HepG2 (cell line): ENCODE measurements around the gene EFNA3. TPM values are rescaled to one million over a fixed set of nuclear protein-coding genes. Genes with fewer than 3 reads are reported as not detected.

ENCODE experiments used
- BHLHE40 ChIP-seq: IDR thresholded peaks from 2 replicates; pipeline ENCODE4 v1.6.1; 2011; ENCODE audit warnings: low read length, improper control_type of control experiment
- HDAC1 ChIP-seq: sonication (generic); formaldehyde crosslinking; IDR thresholded peaks from 2 replicates; pipeline ENCODE4 v1.5.1; 2020; ENCODE audit warnings: mild to moderate bottlenecking, missing genetic modification reagents
- KAT2B ChIP-seq: fragments of 150-350 bp; IDR thresholded peaks from 2 replicates; pipeline ENCODE4 v1.6.1; 2014; ENCODE audit warnings: low read depth, low read length, borderline replicate concordance
- KLF6 ChIP-seq: IDR thresholded peaks from 2 replicates; pipeline ENCODE4 v1.8.0; 2016; ENCODE audit warnings: missing biosample characterization, missing genetic modification reagents
- MAZ ChIP-seq, 2 experiments: sonication (generic) in 1 of 2; formaldehyde crosslinking in 1 of 2; IDR thresholded peaks; 2 replicates each; pipeline versions ENCODE4 v1.5.0 to v1.6.1; 2012 to 2020; ENCODE audit warnings: low read depth in 2 of 2, mild to moderate bottlenecking in 2 of 2, borderline replicate concordance in 1 of 2, improper control_type of control experiment in 1 of 2, low read length in 1 of 2, missing genetic modification reagents in 1 of 2, moderate library complexity in 1 of 2
- PHF20 ChIP-seq: sonication (generic); formaldehyde crosslinking; IDR thresholded peaks from 2 replicates; pipeline ENCODE4 v1.5.0; 2020; ENCODE audit warnings: mild to moderate bottlenecking, missing genetic modification reagents
- PRDM10 ChIP-seq: sonication (generic); formaldehyde crosslinking; IDR thresholded peaks from 2 replicates; pipeline ENCODE4 v1.4.0; 2020; ENCODE audit warnings: low read depth, missing genetic modification reagents
- RFXAP ChIP-seq: sonication (generic); formaldehyde crosslinking; IDR thresholded peaks from 2 replicates; pipeline ENCODE4 v1.4.0; 2020; ENCODE audit warnings: missing genetic modification reagents, borderline replicate concordance
- ZFP1 ChIP-seq: IDR thresholded peaks from 2 replicates; pipeline ENCODE4 v1.6.1; 2016
- ZMAT3 ChIP-seq: sonication (generic); formaldehyde crosslinking; conservative IDR thresholded peaks from 2 replicates; pipeline ENCODE4 v1.7.0; 2021; ENCODE audit warnings: missing genetic modification reagents
- ZNF282 ChIP-seq: fragments of 450-650 bp; IDR thresholded peaks from 2 replicates; pipeline ENCODE4 v1.6.1; 2018; ENCODE audit not compliant: partially characterized antibody
- ZNF354B ChIP-seq: sonication (generic); formaldehyde crosslinking; IDR thresholded peaks from 2 replicates; pipeline ENCODE4 v1.8.0; 2022; ENCODE audit warnings: mild to moderate bottlenecking, missing genetic modification reagents
- ZNF383 ChIP-seq: sonication (generic); formaldehyde crosslinking; IDR thresholded peaks from 2 replicates; pipeline ENCODE4 v1.4.0; 2020; ENCODE audit warnings: missing genetic modification reagents, mild to moderate bottlenecking, borderline replicate concordance
- ZNF687 ChIP-seq: sonication (generic); formaldehyde crosslinking; IDR thresholded peaks from 2 replicates; pipeline ENCODE4 v1.5.1; 2020; ENCODE audit warnings: mild to moderate bottlenecking, missing genetic modification reagents, moderate library complexity
- ZNF777 ChIP-seq: sonication (generic); formaldehyde crosslinking; IDR thresholded peaks from 2 replicates; pipeline ENCODE4 v1.4.0; 2020; ENCODE audit warnings: missing genetic modification reagents
- ZNF83 ChIP-seq: sonication (generic); formaldehyde crosslinking; IDR thresholded peaks from 2 replicates; pipeline ENCODE4 v1.4.0; 2020; ENCODE audit warnings: missing genetic modification reagents, mild to moderate bottlenecking, borderline replicate concordance
- polyA plus RNA-seq, 8 experiments: library from polyadenylated mRNA; depleted of rRNA in 3 of 8; stranded (reverse) in 7 of 8; unstranded in 1 of 8; fragments of >200 nt; fragmentation: Illumina TruSeq in 4 of 8; extraction: Trizol in 4 of 8; gene quantifications; 2 replicates each; pipeline versions ENCODE4 v1.2.1 to v1.2.3, GENCODE V29; 2011 to 2016; ENCODE audit warnings: low read depth in 4 of 8, missing spikeins in 1 of 8, mixed read lengths in 1 of 8; ENCODE audit not compliant: insufficient read depth in 1 of 8
- total RNA-seq, 5 experiments: library from RNA; depleted of rRNA; stranded (reverse); fragments of >200 nt; fragmentation: Illumina TruSeq; extraction: Trizol; gene quantifications; 2 replicates each; pipeline ENCODE4 v1.2.3, GENCODE V29; 2016; ENCODE audit warnings: low read depth in 1 of 5
- TF ChIP-seq, protein P1 (sequence below): sonication (generic); formaldehyde crosslinking; IDR thresholded peaks from 2 replicates; pipeline ENCODE4 v1.4.0; 2020; ENCODE audit warnings: missing genetic modification reagents

Gene EFNA3
- total and polyA plus RNA-seq, 2 of the 13 experiments (the other 11 are each of a cell fraction or from before 2014, with no cell fraction given), result 1.0 to 5.7 TPM

GRCh38 chr1:155091071-155092051 is 12.7 kb downstream of the EFNA3 start (continued):
- TF ChIP-seq PHF20 (CRISPR knock-in tag) (peak; percentile 15; the same call in 1 of the 2 replicates), ZNF687 (CRISPR knock-in tag) (peak; percentile 93), ZNF777 (CRISPR knock-in tag) (no peak), KAT2B (no peak), ZMAT3 (CRISPR knock-in tag) (no peak), RFXAP (no peak), ZNF83 (CRISPR knock-in tag) (no peak), ZNF383 (no peak), ZNF282 (no peak), HDAC1 (CRISPR knock-in tag) (peak; percentile 84), ZNF354B (no peak), BHLHE40 (no peak; the same call in 1 of the 2 replicates), MAZ (IDR thresholded peaks at IDR 0.05; ENCODE audit: borderline replicate concordance, low read depth, low read length) (peak; percentile 67; the same call in 1 of the 2 replicates), MAZ (CRISPR knock-in tag; IDR thresholded peaks at IDR 0.05; ENCODE audit: low read depth) (peak; percentile 61), ZFP1 (CRISPR knock-in tag) (no peak), PRDM10 (CRISPR knock-in tag) (peak; percentile 36; the same call in 1 of the 2 replicates), KLF6 (CRISPR knock-in tag) (peak; percentile 64; the same call in 1 of the 2 replicates)
- TF ChIP-seq, protein P1, sequence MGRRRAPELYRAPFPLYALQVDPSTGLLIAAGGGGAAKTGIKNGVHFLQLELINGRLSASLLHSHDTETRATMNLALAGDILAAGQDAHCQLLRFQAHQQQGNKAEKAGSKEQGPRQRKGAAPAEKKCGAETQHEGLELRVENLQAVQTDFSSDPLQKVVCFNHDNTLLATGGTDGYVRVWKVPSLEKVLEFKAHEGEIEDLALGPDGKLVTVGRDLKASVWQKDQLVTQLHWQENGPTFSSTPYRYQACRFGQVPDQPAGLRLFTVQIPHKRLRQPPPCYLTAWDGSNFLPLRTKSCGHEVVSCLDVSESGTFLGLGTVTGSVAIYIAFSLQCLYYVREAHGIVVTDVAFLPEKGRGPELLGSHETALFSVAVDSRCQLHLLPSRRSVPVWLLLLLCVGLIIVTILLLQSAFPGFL, result no peak
